ENCODE results near the gene CCL4L2.
"Not testable (repeated sequence)": the region's sequence is repeated elsewhere in the genome, so short reads cannot be mapped to it uniquely, and the experiment has no call there.

The CCL4L2 gene

GRCh38 chr17:36213695-36214094 is 2.8 kb downstream of the CCL4L2 start:
- no peak for ATAC-seq (ENCODE audit: insufficient read depth, low read depth)
- Histone ChIP-seq H3K27me3 (ENCODE audit: insufficient read depth, low read length, poor library complexity) (no peaks in the 10 kb centered on the region), H2AFZ (ENCODE audit: low read depth, low read length) (no peak overlapping the region), H3K4me3 (ENCODE audit: low read depth in 1 of 2, low read length in 2 of 2) (no peak overlapping the region), H3K27ac (ENCODE audit: low read length) (no peak overlapping the region), H3K4me1 (ENCODE audit: insufficient read depth, low read length) (peaks cover 2% of the 10 kb centered on the region; the same call in 1 of the 2 replicates), H3K79me2 (ENCODE audit: insufficient read depth, low read length) (no peaks in the 10 kb centered on the region), H3K4me2 (ENCODE audit: insufficient read depth, low read length) (no peak overlapping the region), H3K36me3 (ENCODE audit: insufficient read depth, low read length) (no peaks in the 10 kb centered on the region), H3K9me3 (ENCODE audit: insufficient read depth, low read length, severe bottlenecking) (no peaks in the 10 kb centered on the region), H4K20me1 (ENCODE audit: insufficient read depth, low read length) (no peaks in the 10 kb centered on the region), H3K9ac (ENCODE audit: low read depth, low read length) (no peak overlapping the region)
- DNase-seq = no peak
- TF ChIP-seq EZH2 (IDR thresholded peaks at IDR 0.05; ENCODE audit: borderline replicate concordance, low read depth, low read length, severe bottlenecking) (no peak), CTCF (IDR thresholded peaks at IDR 0.05; ENCODE audit: borderline replicate concordance, extremely low read depth, low read length, poor library complexity, severe bottlenecking) (no peak)

- Histone ChIP-seq H3K27me3 (ENCODE audit: insufficient read depth, low read length, poor library complexity) (no peaks in the 10 kb centered on the region), H4K20me1 (ENCODE audit: insufficient read depth, low read length) (no peaks in the 10 kb centered on the region), H3K27ac (ENCODE audit: low read length) (no peak overlapping the region), H3K4me2 (ENCODE audit: insufficient read depth, low read length) (no peak overlapping the region), H3K9ac (ENCODE audit: low read depth, low read length) (no peak overlapping the region), H3K4me3 (ENCODE audit: low read depth in 1 of 2, low read length in 2 of 2) (no peak overlapping the region), H3K9me3 (ENCODE audit: insufficient read depth, low read length, severe bottlenecking) (no peaks in the 10 kb centered on the region), H3K4me1 (ENCODE audit: insufficient read depth, low read length) (peaks cover 2% of the 10 kb centered on the region; the same call in 1 of the 2 replicates), H2AFZ (ENCODE audit: low read depth, low read length) (no peak overlapping the region), H3K36me3 (ENCODE audit: insufficient read depth, low read length) (no peaks in the 10 kb centered on the region), H3K79me2 (ENCODE audit: insufficient read depth, low read length) (no peaks in the 10 kb centered on the region)
- no peak for DNase-seq
- TF ChIP-seq CTCF (IDR thresholded peaks at IDR 0.05; ENCODE audit: borderline replicate concordance, extremely low read depth, low read length, poor library complexity, severe bottlenecking) = no peak
- no peak for TF ChIP-seq EZH2 (IDR thresholded peaks at IDR 0.05; ENCODE audit: borderline replicate concordance, low read depth, low read length, severe bottlenecking)
- ATAC-seq (ENCODE audit: insufficient read depth, low read depth) = no peak
Observed at GRCh38 chr17:36214918-36215317, 4.1 kb downstream of the CCL4L2 start.

GRCh38 chr17:36215406-36216308 is 4.8 kb downstream of the CCL4L2 start:
- H4K20me1 ChIP-seq (ENCODE audit: insufficient read depth, low read length); H3K9me3 ChIP-seq (ENCODE audit: insufficient read depth, low read length, severe bottlenecking); DNase-seq; H3K4me1 ChIP-seq (ENCODE audit: insufficient read depth, low read length); H3K36me3 ChIP-seq (ENCODE audit: insufficient read depth, low read length); H2AFZ ChIP-seq (ENCODE audit: low read depth, low read length); H3K27ac ChIP-seq (ENCODE audit: low read length); H3K4me2 ChIP-seq (ENCODE audit: insufficient read depth, low read length); H3K79me2 ChIP-seq (ENCODE audit: insufficient read depth, low read length); ATAC-seq (ENCODE audit: insufficient read depth, low read depth); H3K4me3 ChIP-seq (ENCODE audit: low read depth in 1 of 2, low read length in 2 of 2); H3K9ac ChIP-seq (ENCODE audit: low read depth, low read length); H3K27me3 ChIP-seq (ENCODE audit: insufficient read depth, low read length, poor library complexity): not testable (repeated sequence)

- ATAC-seq (ENCODE audit: insufficient read depth, low read depth); H3K4me2 ChIP-seq (ENCODE audit: insufficient read depth, low read length); H3K27me3 ChIP-seq (ENCODE audit: insufficient read depth, low read length, poor library complexity); H3K4me3 ChIP-seq (ENCODE audit: low read depth in 1 of 2, low read length in 2 of 2); DNase-seq; H3K79me2 ChIP-seq (ENCODE audit: insufficient read depth, low read length); H3K9ac ChIP-seq (ENCODE audit: low read depth, low read length); H2AFZ ChIP-seq (ENCODE audit: low read depth, low read length); H4K20me1 ChIP-seq (ENCODE audit: insufficient read depth, low read length); H3K27ac ChIP-seq (ENCODE audit: low read length); H3K4me1 ChIP-seq (ENCODE audit: insufficient read depth, low read length); H3K36me3 ChIP-seq (ENCODE audit: insufficient read depth, low read length); H3K9me3 ChIP-seq (ENCODE audit: insufficient read depth, low read length, severe bottlenecking): not testable (repeated sequence)
Observed at GRCh38 chr17:36219556-36219955, 8.7 kb downstream of the CCL4L2 start.

GRCh38 chr17:36220737-36221580 is 10.1 kb downstream of the CCL4L2 start:
- not testable (repeated sequence) for H3K27ac ChIP-seq (ENCODE audit: low read length); H3K4me1 ChIP-seq (ENCODE audit: insufficient read depth, low read length); H3K4me3 ChIP-seq (ENCODE audit: low read depth in 1 of 2, low read length in 2 of 2); H3K79me2 ChIP-seq (ENCODE audit: insufficient read depth, low read length); H3K4me2 ChIP-seq (ENCODE audit: insufficient read depth, low read length); H3K9me3 ChIP-seq (ENCODE audit: insufficient read depth, low read length, severe bottlenecking); ATAC-seq (ENCODE audit: insufficient read depth, low read depth); H3K9ac ChIP-seq (ENCODE audit: low read depth, low read length); H2AFZ ChIP-seq (ENCODE audit: low read depth, low read length); H3K27me3 ChIP-seq (ENCODE audit: insufficient read depth, low read length, poor library complexity); DNase-seq; H4K20me1 ChIP-seq (ENCODE audit: insufficient read depth, low read length); H3K36me3 ChIP-seq (ENCODE audit: insufficient read depth, low read length)

- not testable (repeated sequence) for ATAC-seq (ENCODE audit: insufficient read depth, low read depth)
Observed at GRCh38 chr17:36221581-36222100, 10.8 kb downstream of the CCL4L2 start.

More at GRCh38 chr17:36221581-36222100, 10.8 kb downstream of the CCL4L2 start:
- not testable (repeated sequence) for H3K4me1 ChIP-seq (ENCODE audit: insufficient read depth, low read length); H3K9me3 ChIP-seq (ENCODE audit: insufficient read depth, low read length, severe bottlenecking); DNase-seq; H4K20me1 ChIP-seq (ENCODE audit: insufficient read depth, low read length); H3K27ac ChIP-seq (ENCODE audit: low read length); H3K36me3 ChIP-seq (ENCODE audit: insufficient read depth, low read length); H2AFZ ChIP-seq (ENCODE audit: low read depth, low read length); H3K4me3 ChIP-seq (ENCODE audit: low read depth in 1 of 2, low read length in 2 of 2); H3K9ac ChIP-seq (ENCODE audit: low read depth, low read length); H3K79me2 ChIP-seq (ENCODE audit: insufficient read depth, low read length); H3K27me3 ChIP-seq (ENCODE audit: insufficient read depth, low read length, poor library complexity); H3K4me2 ChIP-seq (ENCODE audit: insufficient read depth, low read length)
